ENCODE data around the gene DHRSX. TPM values are rescaled to one million over a fixed set of nuclear protein-coding genes. Genes with fewer than 3 reads are reported as not detected.

Gene DHRSX
- total and polyA plus RNA-seq, 4 donors = 16.8 to 28.4 (median 24.0) TPM

DNA sequence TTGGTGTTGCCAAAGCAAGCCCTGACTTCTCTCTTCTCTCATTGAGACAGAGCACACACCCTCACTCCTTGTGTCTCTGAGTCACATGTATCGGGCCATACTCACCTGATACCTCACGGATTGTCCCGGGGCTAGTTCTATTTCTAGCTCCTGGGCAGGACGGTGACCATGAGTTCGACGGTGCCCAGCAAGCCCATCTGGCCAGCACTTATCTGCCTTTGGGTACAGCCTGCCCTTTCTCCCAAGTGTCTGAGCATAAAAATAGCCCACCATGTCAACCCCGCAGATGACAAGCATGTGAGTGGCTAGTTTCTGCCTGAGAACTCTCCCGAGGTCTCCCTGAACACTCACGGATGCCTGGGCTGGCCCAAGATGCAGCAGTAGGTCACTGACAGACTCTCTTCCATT lies 158.5 kb downstream of the DHRSX start:
- Histone ChIP-seq H3K4me1 (ENCODE audit: control insufficient read depth, insufficient read depth, low read length) (no peaks in the 10 kb centered on the region), H3K9me3 (ENCODE audit: control insufficient read depth, insufficient read depth, low read length) (no peaks in the 10 kb centered on the region), H3K36me3 (ENCODE audit: control insufficient read depth, insufficient read depth, low read length) (no peaks in the 10 kb centered on the region), H3K4me3 (ENCODE audit: low read depth, low read length) (no peak overlapping the region), H3K27ac (ENCODE audit: low read depth, low read length) (no peak overlapping the region), H3K27me3 (ENCODE audit: control insufficient read depth, insufficient read depth, low read length) (no peaks in the 10 kb centered on the region)
- 84% methylated on average over 9 of the region's 9 CpGs for WGBS (ENCODE audit: insufficient coverage)
- DNase-seq (ENCODE audit: low read depth in 4 of 6, low spot score in 6 of 6) = no peak

DNA sequence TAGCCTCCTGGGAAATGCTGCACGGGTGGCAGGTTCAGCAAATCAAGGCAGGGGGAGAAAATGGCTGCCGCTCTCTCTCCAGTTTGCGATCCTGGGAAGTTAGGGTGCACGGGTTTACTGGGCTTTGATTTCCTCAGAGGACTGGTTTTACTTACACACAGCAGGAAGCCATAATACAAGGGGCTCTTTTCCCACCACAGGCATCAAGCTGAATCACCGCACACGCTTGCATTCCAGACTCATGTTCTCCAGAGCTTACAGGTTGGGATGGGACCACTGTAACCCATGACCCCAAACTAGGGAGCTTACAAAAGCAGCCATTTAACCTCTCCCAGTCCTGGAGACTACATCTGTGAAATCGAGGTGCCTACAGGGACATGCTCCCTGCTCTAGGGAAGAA lies 159.8 kb downstream of the DHRSX start:
- Histone ChIP-seq H3K4me3 (ENCODE audit: low read depth, low read length) (no peak overlapping the region), H3K9me3 (ENCODE audit: control insufficient read depth, insufficient read depth, low read length) (no peaks in the 10 kb centered on the region), H3K27me3 (ENCODE audit: control insufficient read depth, insufficient read depth, low read length) (no peaks in the 10 kb centered on the region), H3K36me3 (ENCODE audit: control insufficient read depth, insufficient read depth, low read length) (no peaks in the 10 kb centered on the region), H3K27ac (ENCODE audit: low read depth, low read length) (no peak overlapping the region), H3K4me1 (ENCODE audit: control insufficient read depth, insufficient read depth, low read length) (no peaks in the 10 kb centered on the region)
- WGBS (ENCODE audit: insufficient coverage) = 82% methylated on average over 7 of the region's 7 CpGs
- DNase-seq (ENCODE audit: low read depth in 4 of 6, low spot score in 6 of 6) = no peak

DNA sequence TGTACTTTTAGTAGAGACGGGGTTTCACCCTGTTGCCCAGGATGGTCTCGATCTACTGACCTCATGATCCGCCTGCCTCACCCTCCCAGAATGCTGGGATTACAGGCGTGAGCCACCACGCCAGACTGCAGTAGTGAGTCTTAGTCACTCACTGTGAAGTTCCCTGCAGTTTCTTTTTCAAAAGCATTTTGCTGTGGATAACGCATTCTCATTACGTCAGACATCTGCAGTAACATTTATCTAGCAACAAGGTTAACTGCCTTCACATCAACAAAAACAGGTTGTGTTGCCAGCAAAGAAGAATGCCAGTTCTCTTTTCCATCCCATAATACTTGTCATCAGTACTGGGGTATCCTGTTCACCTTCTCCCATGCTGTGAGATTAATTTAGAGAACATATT lies 164.6 kb downstream of the DHRSX start:
- no peaks in the 10 kb centered on the region for H3K36me3 ChIP-seq (ENCODE audit: control insufficient read depth, insufficient read depth, low read length)
- H3K4me1 ChIP-seq (ENCODE audit: control insufficient read depth, insufficient read depth, low read length) = no peaks in the 10 kb centered on the region
- no peak overlapping the region for H3K4me3 ChIP-seq (ENCODE audit: low read depth, low read length)
- no peak for DNase-seq (ENCODE audit: low read depth in 4 of 6, low spot score in 6 of 6)
- 97% methylated on average over 5 of the region's 7 CpGs for WGBS (ENCODE audit: insufficient coverage)
- H3K27me3 ChIP-seq (ENCODE audit: control insufficient read depth, insufficient read depth, low read length) = no peaks in the 10 kb centered on the region
- no peak overlapping the region for H3K27ac ChIP-seq (ENCODE audit: low read depth, low read length)
- H3K9me3 ChIP-seq (ENCODE audit: control insufficient read depth, insufficient read depth, low read length) = no peaks in the 10 kb centered on the region

DNA sequence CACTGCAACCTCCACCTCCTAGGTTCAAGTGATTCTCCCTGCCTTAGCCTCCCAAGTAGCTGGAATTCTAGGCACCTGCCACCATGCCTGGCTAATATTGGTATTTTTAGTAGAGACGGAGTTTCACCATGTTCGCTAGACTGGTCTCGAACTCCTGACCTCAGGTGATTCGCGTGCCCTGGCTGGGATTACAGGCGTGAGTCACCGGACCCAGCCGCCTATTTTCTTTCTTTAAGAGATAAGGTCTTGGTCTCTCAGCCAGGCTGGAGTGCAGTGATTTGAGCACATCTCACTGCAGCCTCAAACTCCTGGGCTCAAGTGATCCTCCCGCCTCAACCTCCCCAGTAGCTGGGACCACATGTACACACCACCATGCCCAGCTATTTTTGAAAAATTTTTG lies 166.5 kb downstream of the DHRSX start:
- H3K27ac ChIP-seq (ENCODE audit: low read depth, low read length) = no peak overlapping the region
- DNase-seq (ENCODE audit: low read depth in 4 of 6, low spot score in 6 of 6) = no peak
- no peak overlapping the region for H3K4me3 ChIP-seq (ENCODE audit: low read depth, low read length)
- H3K36me3 ChIP-seq (ENCODE audit: control insufficient read depth, insufficient read depth, low read length) = no peaks in the 10 kb centered on the region
- H3K9me3 ChIP-seq (ENCODE audit: control insufficient read depth, insufficient read depth, low read length) = no peaks in the 10 kb centered on the region
- 100% methylated on average over 9 of the region's 9 CpGs for WGBS (ENCODE audit: insufficient coverage)
- H3K27me3 ChIP-seq (ENCODE audit: control insufficient read depth, insufficient read depth, low read length) = no peaks in the 10 kb centered on the region
- no peaks in the 10 kb centered on the region for H3K4me1 ChIP-seq (ENCODE audit: control insufficient read depth, insufficient read depth, low read length)

DNA sequence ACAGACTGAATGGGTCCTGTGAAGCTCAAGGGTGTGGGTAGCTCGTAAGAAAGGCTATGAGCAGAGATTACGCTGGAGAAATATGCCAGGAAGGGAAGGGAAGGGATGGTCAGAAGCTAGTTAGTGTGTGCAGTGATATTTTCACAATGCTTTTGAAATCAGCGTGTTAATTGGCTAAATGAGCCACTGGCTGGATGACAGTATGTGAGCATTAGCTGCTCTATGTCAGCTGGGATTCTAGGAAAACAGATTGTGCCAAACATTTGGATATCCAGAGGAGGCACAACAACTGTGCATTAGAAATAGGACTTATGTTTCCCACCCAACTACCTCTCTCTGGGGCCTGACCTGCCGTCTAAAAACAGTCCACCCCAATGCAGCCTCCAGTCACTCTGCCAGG lies 168.5 kb downstream of the DHRSX start:
- H3K4me1 ChIP-seq (ENCODE audit: control insufficient read depth, insufficient read depth, low read length) = no peaks in the 10 kb centered on the region
- no peaks in the 10 kb centered on the region for H3K9me3 ChIP-seq (ENCODE audit: control insufficient read depth, insufficient read depth, low read length)
- 44% methylated on average over 4 of the region's 4 CpGs for WGBS (ENCODE audit: insufficient coverage)
- peak in 2 of 6 donors; percentile 20 to 70 for DNase-seq (ENCODE audit: low read depth in 4 of 6, low spot score in 6 of 6)
- no peak overlapping the region for H3K27ac ChIP-seq (ENCODE audit: low read depth, low read length)
- H3K36me3 ChIP-seq (ENCODE audit: control insufficient read depth, insufficient read depth, low read length) = no peaks in the 10 kb centered on the region
- H3K4me3 ChIP-seq (ENCODE audit: low read depth, low read length) = no peak overlapping the region
- H3K27me3 ChIP-seq (ENCODE audit: control insufficient read depth, insufficient read depth, low read length) = no peaks in the 10 kb centered on the region

DNA sequence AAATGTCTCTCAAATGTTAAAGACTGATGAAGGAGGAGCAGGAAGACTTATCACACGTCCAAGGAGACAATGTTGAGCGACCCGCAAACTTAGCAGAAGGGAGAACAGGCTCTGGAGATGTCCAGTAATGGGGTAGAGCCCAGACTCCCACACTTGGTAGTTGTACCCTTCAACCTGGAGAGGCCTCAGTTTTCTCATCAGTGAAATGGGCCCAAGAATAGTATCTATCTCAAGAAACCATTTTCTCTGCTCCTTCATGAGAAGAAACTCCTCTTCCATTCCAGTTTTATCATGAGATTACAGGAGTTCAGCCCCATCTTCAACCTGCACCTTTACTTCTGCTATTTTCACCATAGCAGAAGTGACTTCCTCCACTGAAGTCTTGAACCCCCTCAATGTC lies 169.9 kb downstream of the DHRSX start:
- no peaks in the 10 kb centered on the region for H3K36me3 ChIP-seq (ENCODE audit: control insufficient read depth, insufficient read depth, low read length)
- DNase-seq (ENCODE audit: low read depth in 4 of 6, low spot score in 6 of 6) = no peak
- no peak overlapping the region for H3K27ac ChIP-seq (ENCODE audit: low read depth, low read length)
- H3K9me3 ChIP-seq (ENCODE audit: control insufficient read depth, insufficient read depth, low read length) = no peaks in the 10 kb centered on the region
- no peaks in the 10 kb centered on the region for H3K27me3 ChIP-seq (ENCODE audit: control insufficient read depth, insufficient read depth, low read length)
- no peak overlapping the region for H3K4me3 ChIP-seq (ENCODE audit: low read depth, low read length)
- H3K4me1 ChIP-seq (ENCODE audit: control insufficient read depth, insufficient read depth, low read length) = no peaks in the 10 kb centered on the region
- WGBS (ENCODE audit: insufficient coverage) = 96% methylated on average over 3 of the region's 3 CpGs

DNA sequence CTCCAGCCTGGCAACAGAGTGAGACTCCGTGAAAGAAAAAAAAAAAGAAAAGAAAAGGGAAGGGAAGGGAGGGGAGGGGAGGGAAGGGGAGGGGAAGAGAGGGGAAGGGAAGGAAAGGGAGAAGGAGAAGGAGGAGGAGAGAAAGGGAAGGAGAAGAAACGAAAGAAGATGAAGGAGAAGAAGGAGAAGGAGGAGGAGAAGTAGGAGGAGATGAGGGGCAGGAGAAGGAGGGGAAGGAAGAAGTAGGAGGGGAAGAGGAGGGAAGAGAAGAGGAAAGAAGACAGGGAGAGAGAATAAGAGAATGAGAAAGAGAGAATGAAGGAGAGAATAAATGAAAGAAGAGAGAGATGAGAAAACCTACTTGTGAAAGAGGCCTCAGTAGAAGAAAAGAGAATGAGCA lies 170.3 kb downstream of the DHRSX start:
- Histone ChIP-seq H3K4me3 (ENCODE audit: low read depth, low read length) (no peak overlapping the region), H3K4me1 (ENCODE audit: control insufficient read depth, insufficient read depth, low read length) (no peaks in the 10 kb centered on the region), H3K27ac (ENCODE audit: low read depth, low read length) (no peak overlapping the region), H3K9me3 (ENCODE audit: control insufficient read depth, insufficient read depth, low read length) (no peaks in the 10 kb centered on the region), H3K36me3 (ENCODE audit: control insufficient read depth, insufficient read depth, low read length) (no peaks in the 10 kb centered on the region), H3K27me3 (ENCODE audit: control insufficient read depth, insufficient read depth, low read length) (no peaks in the 10 kb centered on the region)
- no peak for DNase-seq (ENCODE audit: low read depth in 4 of 6, low spot score in 6 of 6)
- 48% methylated on average over 2 of the region's 2 CpGs for WGBS (ENCODE audit: insufficient coverage)

DNA sequence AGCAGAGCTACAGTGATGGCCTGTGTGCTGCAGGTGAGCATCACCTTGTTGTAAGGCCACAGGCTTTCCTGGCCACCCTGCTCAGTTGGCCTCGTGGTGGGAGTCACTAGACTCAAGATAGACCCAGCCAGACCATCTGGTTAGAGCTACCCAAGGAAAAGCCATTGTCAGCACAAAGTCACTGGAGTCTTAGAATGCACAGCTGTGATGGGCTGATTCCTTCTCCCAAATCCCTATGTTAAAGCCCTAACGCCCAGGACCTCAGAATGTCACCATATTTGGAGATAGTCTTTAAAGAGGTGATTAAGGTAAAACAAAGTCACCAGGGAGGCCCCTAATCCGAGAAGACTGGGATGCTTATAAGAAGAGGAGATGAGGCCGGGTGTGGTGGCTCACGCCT lies 173.4 kb downstream of the DHRSX start:
- Histone ChIP-seq H3K27ac (ENCODE audit: low read depth, low read length) (no peak overlapping the region), H3K4me3 (ENCODE audit: low read depth, low read length) (no peak overlapping the region), H3K36me3 (ENCODE audit: control insufficient read depth, insufficient read depth, low read length) (no peaks in the 10 kb centered on the region), H3K27me3 (ENCODE audit: control insufficient read depth, insufficient read depth, low read length) (no peaks in the 10 kb centered on the region), H3K4me1 (ENCODE audit: control insufficient read depth, insufficient read depth, low read length) (peaks cover 5% of the 10 kb centered on the region), H3K9me3 (ENCODE audit: control insufficient read depth, insufficient read depth, low read length) (no peaks in the 10 kb centered on the region)
- 97% methylated on average over 2 of the region's 5 CpGs for WGBS (ENCODE audit: insufficient coverage)
- no peak for DNase-seq (ENCODE audit: low read depth in 4 of 6, low spot score in 6 of 6)

DNA sequence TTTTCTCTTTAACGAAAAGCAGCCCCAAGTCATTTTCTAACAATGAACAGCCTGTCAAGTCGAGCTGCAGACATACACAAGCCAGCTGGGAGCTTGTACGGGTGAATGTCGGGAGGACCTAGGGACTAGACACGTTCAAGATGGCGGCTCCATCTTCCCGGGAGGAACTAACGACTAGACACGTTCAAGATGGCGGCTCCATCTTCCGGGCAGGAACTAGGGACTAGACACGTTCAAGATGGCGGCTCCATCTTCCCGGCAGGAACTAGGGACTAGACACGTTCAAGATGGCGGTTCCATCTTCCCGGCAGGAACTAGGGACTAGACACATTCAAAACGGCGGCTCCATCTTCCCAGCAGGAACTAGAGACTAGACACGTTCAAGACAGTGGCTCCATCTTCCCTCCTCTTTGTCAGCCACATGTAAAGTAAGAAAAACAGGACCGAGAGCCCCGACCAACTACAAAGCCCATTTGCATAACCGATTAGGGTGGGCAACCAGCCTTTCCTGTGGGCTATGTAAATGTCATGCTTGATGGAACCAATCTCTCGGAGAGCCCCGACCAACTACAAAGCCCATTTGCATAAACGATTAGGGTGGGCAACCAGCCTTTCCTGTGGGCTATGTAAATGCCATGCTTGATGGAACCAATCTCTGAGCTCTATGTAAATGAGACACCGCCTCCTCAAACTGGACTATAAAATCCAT lies 175.5 kb downstream of the DHRSX start:
- 24% methylated on average over 25 of the region's 27 CpGs for WGBS (ENCODE audit: insufficient coverage)
- DNase-seq (ENCODE audit: low read depth in 4 of 6, low spot score in 6 of 6) = peak; percentile 26 to 98 (median 86)
- no peaks in the 10 kb centered on the region for H3K27me3 ChIP-seq (ENCODE audit: control insufficient read depth, insufficient read depth, low read length)
- peaks cover 17% of the 10 kb centered on the region for H3K4me1 ChIP-seq (ENCODE audit: control insufficient read depth, insufficient read depth, low read length)
- peak overlapping the region; percentile 93 for H3K27ac ChIP-seq (ENCODE audit: low read depth, low read length)
- H3K36me3 ChIP-seq (ENCODE audit: control insufficient read depth, insufficient read depth, low read length) = no peaks in the 10 kb centered on the region
- peak overlapping the region; percentile 56 for H3K4me3 ChIP-seq (ENCODE audit: low read depth, low read length)
- no peaks in the 10 kb centered on the region for H3K9me3 ChIP-seq (ENCODE audit: control insufficient read depth, insufficient read depth, low read length)

DNA sequence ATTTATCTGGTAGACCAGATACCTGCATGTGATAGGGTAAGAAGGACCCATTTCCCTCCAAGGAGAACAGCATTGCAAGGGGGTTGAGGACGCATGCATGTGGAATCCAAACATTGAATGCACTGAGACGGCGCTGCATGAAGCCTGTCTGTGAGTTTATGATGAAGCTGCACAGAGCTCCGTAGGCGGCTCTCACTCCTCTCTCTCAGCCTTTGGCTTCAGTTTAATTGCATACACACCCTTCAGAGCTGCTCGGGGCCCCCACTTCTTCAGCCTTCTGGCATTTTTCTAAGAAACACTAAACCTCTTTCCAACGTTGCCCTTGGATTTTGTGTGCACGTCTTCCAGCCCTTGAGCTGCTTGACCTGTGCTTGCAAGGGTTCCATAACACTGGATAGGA lies 176.6 kb downstream of the DHRSX start:
- Histone ChIP-seq H3K27me3 (ENCODE audit: control insufficient read depth, insufficient read depth, low read length) (no peaks in the 10 kb centered on the region), H3K36me3 (ENCODE audit: control insufficient read depth, insufficient read depth, low read length) (no peaks in the 10 kb centered on the region), H3K4me1 (ENCODE audit: control insufficient read depth, insufficient read depth, low read length) (peaks cover 17% of the 10 kb centered on the region), H3K4me3 (ENCODE audit: low read depth, low read length) (no peak overlapping the region), H3K9me3 (ENCODE audit: control insufficient read depth, insufficient read depth, low read length) (no peaks in the 10 kb centered on the region), H3K27ac (ENCODE audit: low read depth, low read length) (no peak overlapping the region)
- DNase-seq (ENCODE audit: low read depth in 4 of 6, low spot score in 6 of 6) = no peak
- WGBS (ENCODE audit: insufficient coverage) = 74% methylated on average over 5 of the region's 8 CpGs

Data from spinal cord (tissue), 10 donors.